Measurements from ENCODE around the gene SDS.

Gene SDS

DNA sequence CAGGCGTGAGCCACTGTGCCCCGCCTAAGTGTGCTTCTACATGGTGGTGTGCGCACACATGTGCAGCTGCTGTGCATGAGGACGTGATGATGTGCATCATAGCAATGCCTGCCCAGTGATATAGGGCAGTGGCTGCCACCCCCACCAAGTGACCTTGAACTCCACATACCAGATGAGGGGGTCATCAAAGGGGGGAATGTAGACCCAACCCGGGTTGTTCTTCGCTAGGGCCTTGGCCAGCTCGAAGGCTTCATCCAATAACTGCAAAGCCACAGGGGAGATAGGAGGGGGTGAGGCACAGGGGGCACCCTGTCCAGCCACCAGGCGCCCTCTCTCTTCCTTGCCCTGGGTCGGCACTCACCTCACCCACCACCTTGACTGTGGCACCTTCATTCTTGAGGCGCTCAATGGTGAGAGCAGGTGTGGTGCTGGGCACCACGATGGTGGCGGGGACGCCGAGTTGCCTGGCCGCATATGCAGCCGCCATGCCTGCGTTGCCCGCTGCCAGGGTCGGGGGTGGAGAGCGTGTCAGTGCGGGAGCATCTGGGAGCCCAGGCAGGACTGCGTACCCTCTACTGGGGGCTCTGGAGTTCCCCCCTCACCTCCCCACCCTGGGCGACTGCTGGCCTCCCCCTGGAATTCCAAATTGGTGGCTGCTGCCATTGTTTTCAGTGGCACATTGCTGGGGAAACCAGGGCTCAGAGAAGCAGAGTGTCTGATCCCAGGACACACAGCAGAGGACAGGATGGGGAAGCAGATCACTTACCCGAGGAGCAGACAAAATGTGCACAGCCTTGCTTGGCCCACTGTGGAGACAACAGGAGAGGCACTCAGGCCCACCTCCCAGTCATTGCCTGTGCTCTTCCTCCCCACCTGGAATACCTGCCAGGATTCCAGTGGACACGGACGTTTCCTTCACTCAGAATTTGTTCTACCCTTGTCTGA, 5.1 kb downstream of the SDS start:
- DNase-seq: no peak

DNA sequence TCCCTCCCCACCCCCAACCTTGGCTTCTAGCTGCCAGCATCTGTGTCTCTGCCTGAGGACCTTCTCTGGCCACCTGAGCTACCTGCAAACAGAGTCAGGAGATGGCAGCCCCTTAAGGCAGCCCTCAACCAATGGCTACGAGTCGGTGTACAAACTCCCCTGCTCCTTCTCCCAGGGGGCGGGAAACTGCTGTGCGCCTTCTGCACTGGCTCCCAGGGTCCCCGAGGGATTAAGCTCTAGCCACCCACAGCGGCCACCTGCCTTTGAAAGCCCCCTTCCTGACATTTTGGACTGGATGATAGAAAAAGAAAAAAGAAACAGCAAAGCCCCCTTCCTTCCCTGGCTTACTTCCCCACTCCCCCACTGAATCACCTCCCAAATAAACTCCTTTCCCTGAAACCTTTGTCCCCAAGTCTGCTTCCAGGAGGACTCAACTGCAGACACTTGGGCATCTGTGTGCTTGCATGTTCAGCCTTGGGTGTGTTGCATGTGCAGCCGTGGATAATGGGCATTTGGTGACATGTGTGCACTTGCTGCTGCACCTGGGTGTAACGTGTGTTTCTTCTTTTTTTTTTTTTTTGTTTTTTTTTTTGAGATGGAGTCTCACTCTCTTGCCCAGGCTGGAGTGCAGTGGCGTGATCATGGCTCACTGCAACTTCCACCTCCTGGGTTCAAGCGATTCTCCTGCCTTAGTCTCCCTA, 6.0 kb downstream of the SDS start:
- no peak for DNase-seq

DNA sequence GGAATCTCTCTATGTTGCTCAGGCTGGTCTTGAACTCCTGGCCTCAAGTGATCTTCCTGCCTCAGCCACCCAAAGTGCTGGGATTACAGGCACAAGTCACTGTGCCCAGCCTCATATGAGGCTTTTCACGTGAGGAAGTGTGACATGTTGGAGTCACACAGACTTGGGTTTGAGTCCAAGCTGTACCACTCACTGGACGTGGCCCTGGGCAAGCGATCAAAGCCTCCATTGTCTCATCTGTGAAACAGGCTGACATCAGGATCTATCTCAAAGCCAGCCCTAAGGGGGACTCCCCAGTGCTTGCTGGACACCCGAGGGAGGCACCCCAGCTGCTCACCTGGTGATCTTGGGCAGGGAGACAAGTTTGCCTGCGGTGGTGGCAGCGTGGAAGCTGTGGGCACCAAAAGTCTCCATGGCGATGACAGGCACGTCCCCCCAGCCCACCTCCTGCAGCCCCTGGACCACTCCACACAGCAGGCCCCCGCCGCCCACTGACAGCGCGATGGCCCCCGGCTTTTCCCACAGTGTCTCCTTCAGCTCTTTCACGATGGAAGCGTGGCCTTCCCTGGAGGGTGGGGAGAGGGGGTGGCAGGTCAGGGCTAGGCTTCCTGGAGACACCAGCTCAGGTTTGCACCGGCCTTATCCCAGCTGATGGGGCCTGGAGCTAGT, 6.7 kb downstream of the SDS start:
- DNase-seq: no peak

DNA sequence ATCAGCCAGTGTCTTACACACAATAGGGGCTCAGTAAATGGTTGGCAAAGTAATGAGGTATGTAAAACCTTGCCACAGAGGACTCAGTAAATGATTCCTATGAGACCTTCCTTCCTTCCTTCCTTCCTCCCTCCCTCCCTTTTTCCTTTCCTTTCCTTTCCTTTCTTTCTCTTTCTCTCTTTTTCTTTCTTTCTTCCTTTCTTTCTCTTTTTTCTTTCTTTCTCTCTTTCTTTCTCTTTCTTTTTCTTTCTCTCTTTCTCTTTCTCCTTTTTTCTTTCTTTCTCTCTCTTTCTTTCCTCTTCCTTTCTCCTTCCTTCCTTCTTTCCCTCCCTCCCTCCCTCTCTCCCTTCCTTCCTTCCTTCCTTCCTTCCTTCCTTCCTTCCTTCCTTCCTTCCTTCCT, 7.5 kb downstream of the SDS start:
- no peak for DNase-seq

DNA sequence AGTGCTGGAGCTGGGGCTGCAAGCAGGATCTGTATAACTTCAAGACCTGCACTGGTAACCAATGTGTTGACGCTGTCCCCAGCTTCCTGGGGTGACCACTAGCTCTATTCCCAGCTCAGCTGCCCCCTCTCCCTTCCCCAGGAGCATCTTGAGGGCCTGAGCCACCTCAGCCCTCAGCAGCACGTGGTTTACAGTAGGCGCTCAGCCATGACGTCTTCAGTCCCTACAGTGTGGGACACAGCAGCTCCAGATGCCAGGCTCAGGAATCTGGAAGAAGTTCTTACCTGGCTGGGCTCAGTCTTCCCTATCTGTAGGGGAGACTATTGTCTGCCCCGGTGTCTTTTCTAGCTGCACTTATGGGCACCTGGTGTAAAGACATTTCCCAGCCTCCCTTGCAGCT, 8.6 kb downstream of the SDS start:
- DNase-seq: no peak

DNA sequence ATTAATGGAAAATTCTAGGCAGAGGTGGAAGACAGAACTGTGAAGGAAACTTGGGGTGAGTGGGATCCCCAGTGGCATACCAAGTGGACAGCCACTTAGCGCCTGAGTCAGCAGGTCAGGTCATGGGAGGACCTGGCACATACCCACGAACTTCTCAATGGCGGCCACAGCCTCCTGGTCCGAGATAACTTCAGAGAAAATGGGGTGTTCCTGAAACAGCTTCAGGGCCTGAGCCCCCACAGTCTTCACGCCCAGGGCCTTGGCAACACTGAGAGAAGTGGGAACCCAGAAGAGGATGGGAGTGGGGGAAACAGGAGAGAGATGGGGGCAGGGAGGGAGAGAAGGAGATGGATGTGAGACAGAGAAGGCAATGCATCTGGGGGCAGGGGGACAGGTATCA, 9.9 kb downstream of the SDS start:
- DNase-seq: no peak

DNA sequence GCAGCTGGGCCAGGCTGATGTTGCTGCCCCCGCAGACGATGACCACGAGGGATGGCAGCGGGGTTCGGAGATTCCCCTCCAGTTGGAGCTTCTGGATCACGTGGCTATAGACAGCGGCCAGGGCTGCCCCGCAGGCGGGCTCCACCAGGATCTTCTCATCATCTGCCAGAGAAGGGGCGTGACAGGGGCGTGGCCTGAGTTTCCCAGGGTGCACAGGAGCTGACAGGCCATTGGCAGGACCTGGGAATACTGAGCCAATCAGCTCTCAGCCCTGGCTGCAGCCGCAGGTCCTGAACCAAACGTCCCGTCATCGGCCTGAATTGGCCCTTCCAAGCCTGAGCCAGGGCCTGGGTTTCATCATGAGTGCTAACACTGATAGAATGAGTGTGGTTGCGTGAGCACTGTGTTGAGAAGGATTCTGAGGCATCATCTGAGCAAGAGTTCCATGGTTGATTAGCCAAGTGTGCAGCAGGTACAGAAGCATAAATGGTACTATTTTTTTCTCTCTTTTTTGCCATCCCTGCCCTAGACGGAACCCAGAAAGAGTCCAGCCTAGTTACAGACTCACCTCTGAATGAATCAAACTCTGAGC, 10.6 kb downstream of the SDS start:
- DNase-seq: no peak

DNA sequence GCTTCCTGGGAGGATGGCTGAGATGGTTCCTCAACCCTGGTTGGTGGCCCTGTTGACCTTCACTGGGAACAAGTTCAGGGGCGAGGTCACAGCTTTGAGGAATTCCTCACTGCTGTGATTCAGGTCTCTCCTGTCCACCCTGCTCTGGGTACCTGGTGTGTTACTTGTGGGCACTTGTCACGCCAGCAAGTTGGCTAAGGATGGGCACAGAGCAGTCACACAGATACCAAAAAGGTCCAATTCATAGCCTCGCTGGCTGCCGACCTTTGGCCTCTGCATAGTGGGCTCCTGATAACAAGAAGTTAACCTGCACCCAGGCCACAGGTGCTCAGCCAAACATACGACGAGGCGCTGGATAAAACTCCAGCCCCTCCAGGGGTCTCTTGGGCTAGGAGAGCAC, 11.2 kb downstream of the SDS start:
- DNase-seq: no peak

DNA sequence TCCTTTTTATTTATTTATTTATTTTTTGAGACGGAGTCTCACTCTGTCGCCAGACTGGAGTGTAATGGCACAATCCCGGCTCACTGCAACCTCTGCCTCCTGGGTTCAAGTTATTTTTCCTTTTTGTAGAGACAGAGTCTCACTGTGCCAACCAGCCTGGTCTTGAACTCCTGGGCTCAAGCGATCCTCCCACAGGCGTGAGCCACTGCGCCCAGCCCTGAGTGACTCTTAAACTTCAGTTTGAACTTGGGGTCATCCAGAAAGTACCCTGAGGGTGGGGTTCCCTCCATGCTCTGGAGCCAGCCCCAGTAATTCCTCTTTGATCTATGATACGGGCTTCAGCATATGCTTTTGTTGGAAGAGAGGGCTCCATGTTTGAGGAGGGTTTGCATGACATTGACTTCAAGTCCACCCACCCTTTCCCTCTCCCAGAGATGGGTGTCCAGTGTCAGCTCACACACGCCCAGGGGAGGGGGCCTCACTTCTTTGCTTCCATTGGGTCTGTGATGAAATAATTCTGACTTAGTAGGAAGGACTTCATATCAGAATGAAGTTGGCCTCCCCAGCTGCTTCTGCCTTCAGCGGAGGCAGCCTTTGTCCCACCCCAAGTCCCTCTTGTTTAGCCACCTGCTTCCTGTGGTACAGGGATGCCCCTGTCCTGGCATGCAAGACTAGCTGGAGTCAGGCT, 11.9 kb downstream of the SDS start:
- DNase-seq: no peak

DNA sequence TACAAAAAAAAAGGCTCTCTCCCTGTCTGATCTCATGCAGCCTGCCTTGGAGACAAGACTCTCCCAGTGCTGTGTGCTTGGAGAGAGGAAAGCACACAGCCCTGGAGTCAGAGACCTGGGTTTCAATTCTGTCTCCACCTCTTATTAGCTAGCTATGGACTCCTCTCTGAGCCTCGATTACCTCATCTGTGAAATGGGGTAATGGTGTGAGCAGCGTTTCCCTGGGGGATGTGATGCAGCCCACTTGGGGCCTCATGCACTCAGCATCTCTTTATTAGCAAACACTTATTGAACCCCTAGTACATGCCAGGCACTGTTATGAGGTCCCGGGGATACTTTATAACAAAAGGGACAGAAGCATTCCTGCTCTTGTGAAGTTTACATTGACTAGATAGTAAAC, 12.5 kb downstream of the SDS start:
- no peak for DNase-seq

DNA sequence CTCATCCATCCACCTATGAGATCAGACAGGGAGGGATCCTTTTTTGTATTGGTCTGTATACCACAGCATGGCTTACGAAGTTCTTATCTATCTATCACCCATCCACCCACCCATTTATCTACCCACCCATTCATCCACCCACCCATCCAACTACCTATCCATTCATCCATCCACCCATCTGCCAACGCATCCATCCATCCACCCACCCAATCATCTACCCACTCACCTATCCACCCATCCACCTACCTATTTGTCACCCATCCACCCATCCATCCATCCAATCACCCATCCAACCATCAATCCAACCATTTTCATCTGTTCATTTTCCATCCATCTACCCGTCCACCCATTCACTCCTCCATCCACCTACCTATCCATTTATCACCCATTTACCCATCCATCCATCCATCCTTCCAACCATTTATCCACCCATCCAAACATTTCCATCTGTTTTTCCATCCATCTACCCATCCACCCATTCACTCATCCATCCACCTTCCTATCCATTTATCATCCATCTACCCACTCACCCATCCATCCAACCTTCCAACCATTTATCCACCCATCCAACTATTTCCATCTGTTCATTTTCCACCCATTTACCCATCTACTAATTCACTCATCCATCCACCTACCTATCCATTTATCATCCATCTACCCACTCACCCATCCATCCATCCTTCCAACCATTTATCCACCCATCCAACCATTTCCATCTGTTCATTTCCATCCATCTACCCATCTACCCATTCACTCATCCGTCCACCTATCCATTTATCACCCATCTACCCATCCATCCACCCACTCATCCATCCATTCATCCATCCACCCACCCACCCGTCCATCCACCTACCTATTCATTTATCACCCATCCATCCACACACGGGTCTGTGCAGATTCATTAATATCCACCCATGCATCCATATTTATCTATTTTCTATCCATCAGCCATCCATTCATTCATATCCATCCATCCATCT, 13.3 kb downstream of the SDS start:
- DNase-seq: no peak

DNA sequence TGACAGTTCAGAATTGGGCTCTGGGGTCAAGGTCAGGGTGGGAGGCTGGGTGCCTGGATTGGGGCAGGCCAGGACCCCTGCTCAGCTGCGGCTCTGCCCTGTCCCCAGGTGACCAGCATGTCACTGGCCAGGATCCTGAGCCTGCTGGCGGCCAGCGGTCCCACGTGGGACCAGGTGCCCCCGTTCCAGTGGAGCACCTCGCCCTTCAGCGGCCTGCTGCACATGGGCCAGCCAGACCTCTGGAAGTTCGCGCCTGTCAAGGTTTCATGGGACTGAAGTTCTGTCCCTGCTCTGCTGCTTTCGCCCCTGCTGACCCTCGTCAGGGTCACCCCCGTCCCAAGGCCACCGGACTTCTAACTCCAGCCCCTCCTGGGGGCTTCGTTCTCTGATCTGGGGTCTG, 15.3 kb downstream of the SDS start:
- DNase-seq: no peak

DNA sequence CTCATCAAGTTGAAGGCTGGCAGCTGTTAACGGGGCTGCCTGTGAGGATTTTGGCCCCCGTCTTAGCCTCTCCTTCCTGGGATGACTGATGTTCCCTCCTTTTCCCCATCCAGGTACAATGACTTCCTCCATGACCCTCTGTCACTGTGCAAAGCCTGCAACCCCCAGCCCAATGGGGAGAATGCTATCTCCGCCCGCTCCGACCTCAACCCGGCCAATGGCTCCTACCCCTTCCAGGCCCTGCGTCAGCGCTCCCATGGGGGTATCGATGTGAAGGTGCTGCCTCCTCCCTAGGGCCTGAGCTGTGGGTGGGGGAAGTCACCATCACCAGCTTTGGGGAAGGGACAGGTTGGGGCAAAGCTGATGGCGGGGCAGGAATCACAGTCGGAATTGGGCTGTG, 16.1 kb downstream of the SDS start:
- no peak for DNase-seq

DNA sequence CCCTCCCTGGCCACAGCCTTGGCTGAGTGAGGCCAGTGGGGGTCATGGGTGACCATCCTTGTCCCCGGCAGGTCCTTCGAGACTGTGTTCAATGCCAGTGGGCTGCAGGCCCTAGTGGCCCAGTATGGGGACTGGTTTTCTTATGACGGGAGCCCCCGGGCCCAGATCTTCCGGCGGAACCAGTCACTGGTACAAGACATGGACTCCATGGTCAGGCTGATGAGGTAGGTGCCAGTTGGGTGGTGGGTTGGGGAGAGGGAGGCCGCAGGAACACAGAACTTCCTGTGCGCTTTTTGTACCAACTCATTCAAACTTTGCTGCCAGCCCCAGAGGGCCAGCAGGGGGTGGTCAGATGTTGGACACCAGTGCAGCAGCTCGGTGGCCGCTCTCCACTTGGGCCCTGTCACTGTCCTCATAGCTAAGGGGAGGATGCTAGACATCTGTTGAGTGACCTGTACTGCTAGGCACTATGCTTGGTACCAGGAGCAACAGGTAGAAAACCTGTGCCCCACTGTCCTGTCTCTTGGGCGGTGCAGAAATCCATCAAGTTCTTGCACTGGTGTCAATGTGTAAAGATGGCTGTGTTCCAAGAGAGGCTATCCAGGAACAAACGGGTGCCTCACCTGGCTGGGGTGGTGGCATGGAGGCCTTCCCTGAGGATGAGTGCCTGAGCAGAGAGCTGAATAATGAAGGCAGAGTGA, 16.7 kb downstream of the SDS start:
- DNase-seq: no peak

DNA sequence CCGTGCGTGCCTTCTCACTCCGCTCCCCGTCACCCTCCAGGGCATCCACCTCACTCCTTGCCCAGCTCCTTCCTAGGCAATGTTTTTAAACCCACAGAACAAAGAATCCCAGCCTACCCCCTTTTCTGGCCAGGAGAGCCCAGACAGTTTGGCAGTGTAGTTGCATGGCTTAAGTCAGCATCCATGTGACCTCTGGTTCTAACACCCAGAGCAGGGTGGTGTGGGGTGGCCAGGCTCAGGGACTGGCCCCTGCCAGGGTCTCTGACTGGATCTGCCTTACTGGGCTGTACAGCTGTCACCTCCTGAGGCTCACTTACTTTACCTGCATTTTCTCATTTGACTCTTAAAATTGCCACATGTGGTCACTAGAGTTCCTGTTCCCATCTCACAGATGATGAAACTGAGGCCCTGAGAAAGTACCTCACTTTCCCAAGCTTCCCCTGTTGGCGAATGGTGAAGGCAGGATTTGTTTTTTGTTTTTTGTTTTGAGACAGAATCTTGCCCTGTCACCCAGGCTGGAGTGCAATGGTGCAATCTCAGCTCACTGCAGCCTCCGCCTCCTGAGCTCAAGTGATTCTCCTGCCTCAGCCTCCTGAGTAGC, 18.3 kb downstream of the SDS start:
- no peak for DNase-seq

DNA sequence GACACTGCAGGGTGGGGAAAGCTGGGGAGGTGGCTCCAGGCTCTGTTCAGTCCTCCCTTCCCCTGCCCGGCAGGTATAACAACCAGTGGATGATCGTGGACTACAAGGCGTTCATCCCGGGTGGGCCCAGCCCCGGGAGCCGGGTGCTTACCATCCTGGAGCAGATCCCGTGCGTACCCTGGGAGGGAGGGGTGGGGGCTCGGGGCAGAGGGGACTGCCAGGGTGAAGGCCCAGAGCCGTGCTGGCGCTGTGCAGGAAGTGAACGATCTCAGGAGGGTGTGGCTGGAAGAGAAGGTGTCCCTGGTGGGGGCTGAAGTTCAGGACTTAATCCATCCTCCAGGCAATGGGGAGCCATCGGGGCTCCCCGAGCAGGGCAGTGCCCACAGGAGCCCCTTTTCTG, 18.9 kb downstream of the SDS start:
- no peak for DNase-seq

DNA sequence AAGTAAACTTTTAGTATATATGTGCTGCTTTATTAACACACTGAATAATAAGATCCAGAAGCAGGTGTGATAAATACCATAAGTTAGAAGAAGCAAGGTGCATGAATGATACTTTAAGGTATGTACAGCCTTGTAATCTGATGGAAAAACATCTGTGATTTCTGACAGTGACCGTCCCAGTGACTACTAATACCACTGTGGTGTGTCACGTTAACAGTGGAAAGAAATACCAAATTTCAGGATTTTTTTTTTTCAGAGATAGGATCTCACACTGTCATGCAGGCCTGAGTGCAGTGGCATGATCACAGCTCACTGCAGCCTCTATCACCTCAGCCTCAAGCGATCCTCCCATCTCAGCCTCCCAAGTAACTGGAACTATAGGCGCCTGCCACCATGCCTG, 21.5 kb downstream of the SDS start:
- no peak for DNase-seq

DNA sequence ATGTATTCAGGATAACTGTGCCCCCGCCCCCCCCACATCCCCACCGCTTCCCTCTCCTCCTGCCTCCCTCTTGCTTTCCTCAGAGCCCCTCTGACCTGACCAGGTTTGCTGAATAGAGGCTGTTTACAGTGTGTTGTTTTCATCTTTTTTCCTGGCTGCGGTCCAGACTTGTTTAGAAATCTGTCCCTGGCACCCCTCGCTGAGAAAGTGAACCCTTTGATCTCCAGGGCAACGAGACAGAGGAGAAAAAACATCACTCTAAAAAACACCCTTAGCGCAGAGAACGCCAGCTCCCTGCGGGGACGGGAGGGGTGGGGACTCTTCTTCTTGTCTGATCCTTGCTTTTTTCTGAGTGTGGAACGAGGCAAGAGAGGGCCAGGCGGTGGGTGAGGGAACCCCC, 22.5 kb downstream of the SDS start:
- no peak for DNase-seq

DNA sequence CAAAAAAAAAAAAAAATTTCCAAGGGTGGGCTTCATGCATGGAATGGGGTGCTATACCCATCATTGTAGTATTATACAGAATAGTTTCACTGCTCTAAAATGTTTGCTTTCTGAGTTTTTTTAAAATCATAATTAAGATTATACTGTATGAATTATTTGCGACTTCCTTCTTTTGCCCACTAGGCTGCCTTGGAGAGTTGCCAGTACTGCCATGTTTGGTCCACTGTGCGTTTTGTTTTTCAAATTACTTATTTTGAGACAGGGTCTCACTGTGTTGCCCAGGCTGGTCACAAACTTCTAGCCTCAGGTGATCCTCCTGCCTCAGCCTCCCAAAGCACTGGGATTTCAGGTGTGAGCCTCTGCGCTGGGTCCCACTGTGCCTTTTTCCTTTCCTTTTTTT, 25.4 kb downstream of the SDS start:
- DNase-seq: no peak

DNA sequence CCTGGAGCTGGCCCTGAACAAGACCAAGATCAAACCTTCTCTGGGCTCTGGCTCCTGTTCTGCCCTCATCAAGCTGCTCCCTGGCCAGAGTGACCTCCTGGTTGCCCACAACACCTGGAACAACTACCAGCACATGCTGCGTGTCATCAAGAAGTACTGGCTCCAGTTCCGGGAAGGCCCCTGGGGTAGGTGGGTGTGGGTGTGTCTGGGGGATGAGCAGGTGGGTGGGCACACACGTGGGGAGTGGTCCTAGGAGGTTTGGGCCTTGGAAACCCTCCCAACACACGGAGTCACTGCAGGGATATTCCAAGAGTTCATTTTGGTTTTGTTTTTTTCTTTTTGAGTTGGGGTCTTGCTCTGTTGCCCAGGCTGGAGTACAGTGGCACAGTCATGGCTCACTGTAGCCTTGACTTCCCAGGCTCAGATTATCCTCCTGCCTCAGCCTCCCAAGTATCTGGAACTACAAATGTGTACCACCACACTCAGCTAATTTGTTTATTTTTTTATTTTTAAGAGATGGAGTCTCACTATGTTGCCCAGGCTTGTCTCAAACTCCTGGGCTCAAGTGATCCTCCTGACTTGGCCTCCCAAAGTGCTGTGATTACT, 28.8 kb downstream of the SDS start:
- DNase-seq: no peak

Measured in NCI-H146 (cell line).